Measurements from ENCODE around the gene ARID2.

ARID2 gene

DNA sequence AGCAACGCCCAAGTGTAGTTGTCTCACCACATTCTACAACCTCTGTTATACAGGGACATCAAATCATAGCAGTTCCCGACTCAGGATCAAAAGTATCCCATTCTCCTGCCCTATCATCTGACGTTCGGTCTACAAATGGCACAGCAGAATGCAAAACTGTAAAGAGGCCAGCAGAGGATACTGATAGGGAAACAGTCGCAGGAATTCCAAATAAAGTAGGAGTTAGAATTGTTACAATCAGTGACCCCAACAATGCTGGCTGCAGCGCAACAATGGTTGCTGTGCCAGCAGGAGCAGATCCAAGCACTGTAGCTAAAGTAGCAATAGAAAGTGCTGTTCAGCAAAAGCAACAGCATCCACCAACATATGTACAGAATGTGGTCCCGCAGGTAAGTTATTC lies 123.0 kb downstream of the ARID2 start:
- no peak for DNase-seq (ENCODE audit: low read depth)

DNA sequence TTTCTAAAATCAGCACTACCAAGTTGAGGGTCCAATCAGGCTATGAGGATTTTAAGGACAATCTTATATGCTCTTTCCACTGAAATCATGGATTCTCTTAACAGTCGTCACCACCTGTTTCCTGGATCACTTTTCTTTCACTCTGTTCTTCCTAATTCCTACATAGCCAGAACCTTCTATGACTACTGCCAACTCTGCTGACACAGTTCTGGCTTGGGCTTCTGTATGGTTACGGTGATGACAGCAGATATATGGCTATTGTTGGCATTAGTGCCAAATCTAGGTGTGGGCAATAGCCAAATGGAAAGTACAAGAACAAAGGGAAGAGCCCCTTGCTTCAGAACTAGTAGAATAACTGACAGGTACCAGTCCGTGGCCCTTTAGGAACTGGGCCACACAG lies 124.0 kb downstream of the ARID2 start:
- DNase-seq (ENCODE audit: low read depth), result no peak

GRCh38 chr12:45863332-45863731 lies 133.8 kb downstream of the ARID2 start:
- DNase-seq (ENCODE audit: low read depth), result no peak

- DNase-seq (ENCODE audit: low read depth), result no peak
Observed at GRCh38 chr12:45866299-45866698, 136.8 kb downstream of the ARID2 start.

DNA sequence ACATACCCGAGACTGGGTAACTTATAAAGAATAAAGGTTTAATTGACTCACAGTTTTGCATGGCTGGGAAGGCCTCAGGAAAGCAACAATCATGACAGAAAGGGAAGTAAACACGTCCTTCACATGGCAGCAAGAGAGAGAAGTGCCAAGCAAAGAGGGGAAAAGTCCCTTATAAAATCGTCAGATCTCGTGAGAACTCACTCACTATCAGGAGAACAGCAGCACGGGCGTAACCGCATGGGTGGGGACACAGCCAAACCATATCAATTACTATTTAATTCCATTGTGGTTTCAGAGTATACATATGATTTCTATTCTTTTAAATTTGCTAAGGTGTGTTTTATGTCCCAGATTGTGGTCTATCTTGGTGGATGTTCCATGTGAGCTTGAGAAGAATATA lies 142.9 kb downstream of the ARID2 start:
- DNase-seq (ENCODE audit: low read depth), result no peak

GRCh38 chr12:45877069-45877468 lies 147.6 kb downstream of the ARID2 start:
- DNase-seq (ENCODE audit: low read depth), result no peak

GRCh38 chr12:45878630-45879255 lies 149.2 kb downstream of the ARID2 start:
- DNase-seq (ENCODE audit: low read depth), result peak; percentile 3

- DNase-seq (ENCODE audit: low read depth), result no peak
Observed at GRCh38 chr12:45879363-45879895, 149.9 kb downstream of the ARID2 start.

DNA sequence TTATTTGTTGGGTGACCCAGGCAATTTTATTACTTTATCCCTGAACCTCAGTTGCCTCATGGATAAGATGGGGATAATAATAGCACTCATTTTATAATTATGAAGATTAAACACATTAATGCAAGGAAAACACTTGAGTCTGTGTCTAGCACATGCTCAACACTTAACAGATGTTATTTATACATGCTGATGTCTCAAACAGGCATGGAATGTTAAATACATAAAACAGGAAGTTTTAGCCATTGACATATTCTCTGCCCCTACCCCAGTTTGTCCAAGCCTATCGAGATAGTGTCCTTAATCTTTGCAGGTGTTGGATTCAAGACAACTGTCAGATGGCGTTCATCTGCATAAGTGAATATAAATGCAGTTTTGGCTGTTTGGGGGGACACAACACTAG lies 151.0 kb downstream of the ARID2 start:
- no peak for DNase-seq (ENCODE audit: low read depth)

DNA sequence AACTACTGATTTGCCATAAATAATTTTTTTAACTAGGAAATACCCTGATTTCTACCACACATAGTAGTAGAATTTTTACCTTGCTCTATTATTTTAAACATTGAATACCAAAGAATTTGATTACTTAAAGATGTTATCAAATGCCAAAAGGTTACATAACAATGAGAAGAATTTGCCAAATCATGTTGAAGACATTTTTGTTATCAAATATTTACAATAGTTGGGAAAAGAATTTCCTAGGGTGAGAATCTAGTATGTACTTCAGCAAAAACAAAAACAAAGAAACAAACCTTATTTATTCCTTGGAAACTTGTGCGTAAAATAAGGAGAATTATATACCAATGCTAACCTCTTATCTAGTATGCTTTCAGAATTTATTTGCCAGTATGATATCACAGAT lies 153.7 kb downstream of the ARID2 start:
- DNase-seq (ENCODE audit: low read depth), result no peak

DNA sequence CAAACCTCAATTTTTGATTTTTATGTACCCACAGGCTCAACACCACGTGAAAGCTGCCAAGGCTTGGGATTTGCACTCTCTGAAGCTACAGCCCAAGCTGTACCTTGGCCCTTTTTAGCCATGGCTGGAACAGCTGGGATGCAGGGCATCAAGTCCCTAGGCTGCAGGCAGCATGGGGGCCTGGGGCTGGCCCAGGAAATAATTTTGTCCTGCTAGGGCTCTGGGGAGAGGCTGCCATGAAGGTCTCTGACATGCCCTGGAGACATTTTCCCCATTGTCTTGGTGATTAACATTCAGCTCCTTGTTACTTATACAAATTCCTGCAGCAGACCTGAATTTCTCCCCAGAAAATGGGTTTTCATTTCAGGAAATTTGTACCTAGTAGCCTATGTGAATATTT lies 157.2 kb downstream of the ARID2 start:
- no peak for DNase-seq (ENCODE audit: low read depth)

DNA sequence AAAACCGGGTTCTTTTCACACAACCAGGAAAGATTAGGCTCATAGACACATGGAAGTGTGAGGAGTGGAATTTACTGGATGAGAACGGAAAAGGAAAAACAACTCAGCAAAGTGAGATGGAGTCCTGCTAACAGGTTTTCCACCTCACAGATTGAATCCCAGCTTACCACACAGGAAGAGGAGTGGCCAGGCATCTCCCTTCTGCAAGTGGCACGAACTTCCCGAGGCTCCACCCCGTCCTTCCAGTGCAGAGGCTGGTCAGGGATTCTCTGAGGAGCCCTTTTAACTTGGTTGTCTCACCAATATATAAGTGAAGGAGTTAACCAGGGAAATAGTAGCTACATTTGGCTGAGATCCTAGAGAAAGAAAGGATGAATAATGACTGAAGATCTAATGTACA lies 158.0 kb downstream of the ARID2 start:
- DNase-seq (ENCODE audit: low read depth), result no peak

GRCh38 chr12:45890276-45890675 lies 160.8 kb downstream of the ARID2 start:
- DNase-seq (ENCODE audit: low read depth), result no peak

DNA sequence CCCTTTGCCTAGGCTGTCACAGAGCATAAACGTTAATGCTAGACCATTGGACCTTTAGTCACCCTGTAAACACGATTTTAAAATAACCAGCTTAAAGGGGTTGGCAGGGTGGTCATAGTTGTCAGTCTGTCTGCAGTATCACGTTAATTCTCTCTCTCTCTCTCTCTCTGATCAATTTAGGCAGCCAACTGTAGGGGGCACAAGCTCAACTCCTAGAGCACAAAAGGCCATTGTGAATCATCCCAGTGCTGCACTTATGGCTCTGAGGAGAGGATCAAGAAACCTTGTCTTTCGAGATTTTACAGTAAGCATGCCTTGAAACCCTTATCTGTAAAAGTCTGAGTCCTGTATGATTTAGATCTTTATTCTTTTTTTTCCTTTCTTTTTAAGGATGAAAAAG lies 163.7 kb downstream of the ARID2 start:
- DNase-seq (ENCODE audit: low read depth), result no peak

GRCh38 chr12:45895961-45896360 lies 166.5 kb downstream of the ARID2 start:
- no peak for DNase-seq (ENCODE audit: low read depth)

GRCh38 chr12:45898094-45898493 lies 168.6 kb downstream of the ARID2 start:
- DNase-seq (ENCODE audit: low read depth), result no peak

DNA sequence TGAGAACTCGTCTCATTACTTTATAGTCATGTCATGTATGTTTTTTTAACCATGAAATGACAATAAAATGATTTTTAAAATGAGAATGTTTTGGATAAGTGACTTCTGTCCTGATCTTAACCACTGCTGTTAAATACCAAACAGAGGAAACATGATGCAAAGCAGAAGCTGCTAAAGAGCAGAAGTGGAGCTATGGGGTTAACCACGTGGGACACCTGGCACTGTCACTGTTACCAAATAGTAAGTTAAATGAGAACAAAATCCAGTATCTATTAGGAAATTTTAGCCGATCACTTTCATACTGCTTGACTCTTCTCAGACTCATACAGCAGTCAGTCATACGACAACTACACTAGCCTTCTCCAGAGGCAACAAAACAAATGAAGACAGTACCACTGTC lies 178.4 kb downstream of the ARID2 start:
- no peak for DNase-seq (ENCODE audit: low read depth)

GRCh38 chr12:45909041-45909713 lies 179.7 kb downstream of the ARID2 start:
- DNase-seq (ENCODE audit: low read depth), result no peak

GRCh38 chr12:45912774-45913173 lies 183.3 kb downstream of the ARID2 start:
- no peak for DNase-seq (ENCODE audit: low read depth)

DNA sequence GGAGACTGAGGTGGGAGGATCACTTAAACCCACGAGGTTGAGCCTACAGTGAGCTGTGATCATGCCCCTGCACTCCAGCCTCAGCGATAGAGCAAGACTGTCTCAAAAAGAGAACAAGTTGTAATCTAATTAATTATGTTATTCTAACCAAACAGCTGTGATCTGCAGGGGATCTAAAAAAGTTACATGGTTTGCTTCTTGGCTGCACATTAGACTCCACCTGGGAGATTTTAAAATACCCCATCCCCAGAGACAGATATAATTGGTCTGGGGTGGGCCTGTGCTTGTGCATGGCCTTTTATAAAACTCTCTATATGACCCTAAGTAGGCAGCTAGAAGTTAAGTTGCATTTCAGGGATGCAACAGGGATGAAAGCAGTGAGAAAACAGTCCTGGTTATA lies 184.1 kb downstream of the ARID2 start:
- no peak for DNase-seq (ENCODE audit: low read depth)

- no peak for DNase-seq (ENCODE audit: low read depth)
Observed at GRCh38 chr12:45914090-45914489, 184.6 kb downstream of the ARID2 start.

GRCh38 chr12:45915405-45915804 lies 185.9 kb downstream of the ARID2 start:
- no peak for DNase-seq (ENCODE audit: low read depth)

GRCh38 chr12:45918818-45919217 lies 189.3 kb downstream of the ARID2 start:
- DNase-seq (ENCODE audit: low read depth), result no peak

DNA sequence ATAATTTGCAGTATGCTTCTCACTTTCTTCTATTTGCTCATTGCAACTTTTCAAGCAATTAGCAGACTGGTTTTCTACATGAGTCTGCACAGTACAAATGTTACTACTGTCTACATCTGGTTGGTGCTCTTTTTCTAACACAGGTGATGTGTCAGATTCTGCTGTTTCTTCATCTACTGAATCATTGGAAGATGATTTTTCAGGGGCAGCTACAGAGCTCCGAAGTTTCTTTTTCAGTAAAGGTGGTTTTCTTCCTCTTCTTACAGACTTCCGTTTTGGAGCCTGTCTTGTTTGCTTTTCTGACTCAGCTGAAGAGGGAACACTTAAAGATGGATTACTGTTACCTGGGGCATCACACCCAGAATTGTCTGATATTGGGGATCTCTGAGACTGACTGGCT lies 198.8 kb downstream of the ARID2 start:
- DNase-seq (ENCODE audit: low read depth), result no peak
